GM18520 (cell line): ENCODE data around the gene OTOG.

ENCODE experiments used
- ATAC-seq: cut with Tn5 transposase; IDR thresholded peaks from one replicate; pipeline ENCODE4 v1.9.1; 2021; ENCODE audit not compliant: unreplicated experiment

Gene OTOG

GRCh38 chr11:17559341-17560087 lies 12.5 kb downstream of the OTOG start:
- ATAC-seq = no peak

- no peak for ATAC-seq
Measured at GRCh38 chr11:17560281-17561110, 13.4 kb downstream of the OTOG start.

GRCh38 chr11:17561111-17561415 lies 14.0 kb downstream of the OTOG start:
- ATAC-seq = no peak

GRCh38 chr11:17561526-17561925 lies 14.5 kb downstream of the OTOG start:
- ATAC-seq = no peak

GRCh38 chr11:17563231-17563646 lies 16.2 kb downstream of the OTOG start:
- no peak for ATAC-seq

GRCh38 chr11:17563961-17564686 lies 17.1 kb downstream of the OTOG start:
- ATAC-seq = no peak

- ATAC-seq = no peak
Measured at GRCh38 chr11:17564687-17565042, 17.6 kb downstream of the OTOG start.

- ATAC-seq = no peak
Measured at GRCh38 chr11:17568944-17569343, 21.9 kb downstream of the OTOG start.

- ATAC-seq = no peak
Measured at GRCh38 chr11:17570034-17570433, 23.0 kb downstream of the OTOG start.

- ATAC-seq = no peak
Measured at GRCh38 chr11:17571431-17572358, 24.6 kb downstream of the OTOG start.

- ATAC-seq = no peak
Measured at GRCh38 chr11:17572359-17572690, 25.3 kb downstream of the OTOG start.

- ATAC-seq = no peak
Measured at GRCh38 chr11:17572791-17573460, 25.9 kb downstream of the OTOG start.

GRCh38 chr11:17573526-17573925 lies 26.5 kb downstream of the OTOG start:
- no peak for ATAC-seq

- no peak for ATAC-seq
Measured at GRCh38 chr11:17574141-17575091, 27.4 kb downstream of the OTOG start.

- no peak for ATAC-seq
Measured at GRCh38 chr11:17575431-17576425, 28.7 kb downstream of the OTOG start.

GRCh38 chr11:17578296-17578695 lies 31.2 kb downstream of the OTOG start:
- no peak for ATAC-seq

GRCh38 chr11:17578958-17579357 lies 31.9 kb downstream of the OTOG start:
- ATAC-seq = no peak

- ATAC-seq = no peak
Measured at GRCh38 chr11:17579451-17579850, 32.4 kb downstream of the OTOG start.
